ENCODE data around the gene PDX1.

The PDX1 gene

DNA sequence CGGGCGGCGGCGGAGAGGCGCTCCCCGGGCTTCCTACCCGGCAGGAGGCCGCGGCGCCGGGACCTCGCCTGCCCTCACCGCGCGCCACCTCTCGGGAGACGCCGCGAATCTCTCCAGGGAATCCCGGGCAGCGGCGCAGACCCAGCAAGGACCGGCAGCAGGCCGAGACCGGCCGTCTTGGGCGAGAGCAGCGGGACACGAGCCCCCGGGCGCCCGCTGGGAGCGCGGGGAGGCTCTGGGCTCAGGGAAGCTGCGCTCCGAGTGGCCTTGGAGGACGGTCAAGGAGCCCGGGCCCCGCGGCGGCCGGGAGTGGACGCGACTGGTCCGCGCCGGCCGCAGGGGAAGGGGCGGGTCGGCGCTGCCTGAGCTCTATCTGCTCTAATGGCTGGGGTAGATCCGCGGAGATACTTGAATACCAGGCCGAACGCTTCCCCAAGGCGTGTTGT is 34.6 kb downstream of the PDX1 start:
- in situ Hi-C loops (cut with HindIII; ENCODE audit: low sequenced_read_pairs): loop anchor here (25.0 kb wide), 2 partner anchors 117 to 542 kb away; partner anchors contain the start of gene GTF3A

DNA sequence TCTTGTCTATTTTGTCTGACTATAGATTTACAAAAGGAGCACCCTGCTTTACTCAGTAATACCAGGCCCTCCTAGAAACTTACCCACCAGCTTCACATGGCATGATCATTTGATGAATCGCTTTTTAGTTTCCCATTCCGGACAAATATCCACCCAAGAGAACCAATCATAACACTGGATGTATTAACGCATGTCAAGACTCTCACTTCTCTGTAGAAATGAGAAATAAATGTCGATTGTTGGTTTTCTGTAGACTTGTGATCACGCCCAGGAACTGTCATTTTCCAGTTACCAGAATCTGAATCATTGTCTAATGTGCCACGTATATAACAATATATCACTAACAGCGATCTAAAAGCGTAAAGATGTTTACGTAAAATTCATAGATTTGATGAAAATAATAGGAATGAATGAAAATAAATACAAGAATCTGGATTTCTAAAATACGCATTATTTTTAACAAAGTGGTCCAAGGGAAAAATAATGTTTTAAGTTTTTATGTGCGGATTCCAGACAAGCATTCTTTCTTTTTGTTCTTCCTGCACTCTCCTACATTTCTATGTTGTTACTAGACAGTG is 35.3 kb downstream of the PDX1 start:
- in situ Hi-C loops (cut with HindIII; ENCODE audit: low sequenced_read_pairs): loop anchor here (25.0 kb wide), 2 partner anchors 118 to 543 kb away; partner anchors contain the start of gene GTF3A

DNA sequence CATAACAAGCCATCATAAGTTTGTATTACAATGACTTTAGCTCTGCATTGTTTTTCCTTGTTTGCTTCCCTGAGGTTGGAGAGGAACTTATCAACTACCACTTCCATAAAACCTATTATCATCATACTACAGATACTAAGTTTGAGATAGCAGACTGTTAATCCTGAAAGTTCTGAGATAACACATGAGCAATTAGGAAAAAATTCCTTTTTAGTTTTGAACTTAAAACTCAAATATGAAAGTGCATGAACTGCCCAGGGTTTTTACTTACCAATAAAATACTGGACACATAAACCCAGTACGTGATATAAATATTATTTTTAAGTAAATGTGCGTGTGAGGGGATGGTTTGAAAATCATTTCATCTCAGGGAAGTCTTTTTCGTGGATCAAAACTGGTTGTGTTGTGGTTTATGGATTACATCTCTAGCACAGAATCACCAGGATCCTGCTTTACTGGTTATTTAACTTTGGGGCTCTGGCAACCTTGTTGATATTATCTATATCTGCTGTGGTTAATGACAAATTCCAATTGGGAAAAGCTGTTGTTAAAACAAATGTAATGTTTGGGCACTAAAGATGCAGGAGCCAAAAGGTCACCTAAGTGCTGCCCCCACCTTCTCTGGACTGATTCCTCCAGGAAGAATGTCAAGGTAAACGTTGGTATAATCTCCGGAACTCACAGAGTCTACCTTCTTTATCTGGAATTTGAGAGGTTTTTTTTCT is 36.9 kb downstream of the PDX1 start:
- in situ Hi-C loops (cut with HindIII; ENCODE audit: low sequenced_read_pairs): loop anchor here (25.0 kb wide), 2 partner anchors 119 to 544 kb away; partner anchors contain the start of gene GTF3A

DNA sequence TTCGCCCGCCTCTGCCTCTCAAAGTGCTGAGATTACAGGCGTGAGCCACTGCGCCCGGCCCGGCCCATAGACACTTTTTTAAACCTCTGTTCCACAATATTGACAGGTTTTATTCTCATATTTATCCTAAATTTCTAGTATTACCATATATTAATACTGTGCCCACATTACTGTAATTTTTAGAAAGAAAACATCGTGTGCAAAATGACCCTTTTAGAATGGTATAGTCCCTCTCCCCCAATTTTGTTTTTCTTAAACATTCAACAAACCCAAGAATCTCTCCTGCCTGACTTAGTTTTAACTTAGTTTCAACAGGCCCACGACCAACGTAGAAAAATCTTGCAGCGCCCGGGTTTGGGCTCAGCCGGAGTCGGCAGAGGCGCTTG is 40.2 kb downstream of the PDX1 start:
- in situ Hi-C loops (cut with HindIII; ENCODE audit: low sequenced_read_pairs): loop anchor here (25.0 kb wide), 2 partner anchors 123 to 548 kb away; partner anchors contain the start of gene GTF3A

DNA sequence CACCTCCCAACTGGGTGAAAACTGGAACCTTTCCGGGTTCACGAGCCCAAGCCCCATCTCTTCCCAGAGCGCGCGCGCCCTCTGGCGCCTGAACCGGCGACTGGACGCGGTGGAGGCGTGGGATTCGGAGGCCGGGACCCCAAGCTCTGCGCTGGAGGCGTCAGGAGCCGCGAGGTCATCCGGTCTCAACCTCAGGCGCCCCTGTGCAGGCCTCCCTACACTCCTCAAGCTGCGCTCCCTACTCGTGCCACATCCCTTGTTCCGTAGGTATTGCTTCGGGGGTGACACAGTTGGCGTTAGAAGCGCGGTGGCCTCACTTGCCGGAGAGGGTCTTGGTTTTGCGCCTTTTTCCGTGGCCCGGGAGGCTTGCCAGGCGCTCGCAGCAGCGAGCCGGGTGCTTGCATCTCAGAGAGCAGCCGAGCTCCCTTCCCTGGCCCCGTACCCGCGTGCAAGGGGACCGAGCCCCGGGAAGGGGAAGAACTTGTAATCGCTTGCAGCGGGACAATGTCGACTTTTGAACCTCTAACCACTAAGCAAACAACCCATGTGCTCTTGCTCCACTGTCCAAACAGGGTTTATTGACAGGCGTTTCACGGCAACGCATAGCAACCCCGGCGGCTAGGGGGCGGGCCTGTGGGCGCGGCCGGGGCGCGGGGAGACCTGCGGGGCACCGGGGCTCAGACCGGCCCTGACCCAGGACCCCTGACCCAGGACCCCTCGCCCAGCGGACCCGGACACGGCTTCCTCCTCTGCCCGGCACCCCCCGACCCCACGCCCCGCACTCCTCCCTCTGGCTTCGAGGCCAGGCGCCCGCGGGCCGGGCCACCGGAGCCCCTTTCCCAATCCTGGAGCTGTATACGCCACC is 40.8 kb downstream of the PDX1 start:
- in situ Hi-C loops (cut with HindIII; ENCODE audit: low sequenced_read_pairs): loop anchor here (25.0 kb wide), 2 partner anchors 123 to 548 kb away; partner anchors contain the start of gene GTF3A

DNA sequence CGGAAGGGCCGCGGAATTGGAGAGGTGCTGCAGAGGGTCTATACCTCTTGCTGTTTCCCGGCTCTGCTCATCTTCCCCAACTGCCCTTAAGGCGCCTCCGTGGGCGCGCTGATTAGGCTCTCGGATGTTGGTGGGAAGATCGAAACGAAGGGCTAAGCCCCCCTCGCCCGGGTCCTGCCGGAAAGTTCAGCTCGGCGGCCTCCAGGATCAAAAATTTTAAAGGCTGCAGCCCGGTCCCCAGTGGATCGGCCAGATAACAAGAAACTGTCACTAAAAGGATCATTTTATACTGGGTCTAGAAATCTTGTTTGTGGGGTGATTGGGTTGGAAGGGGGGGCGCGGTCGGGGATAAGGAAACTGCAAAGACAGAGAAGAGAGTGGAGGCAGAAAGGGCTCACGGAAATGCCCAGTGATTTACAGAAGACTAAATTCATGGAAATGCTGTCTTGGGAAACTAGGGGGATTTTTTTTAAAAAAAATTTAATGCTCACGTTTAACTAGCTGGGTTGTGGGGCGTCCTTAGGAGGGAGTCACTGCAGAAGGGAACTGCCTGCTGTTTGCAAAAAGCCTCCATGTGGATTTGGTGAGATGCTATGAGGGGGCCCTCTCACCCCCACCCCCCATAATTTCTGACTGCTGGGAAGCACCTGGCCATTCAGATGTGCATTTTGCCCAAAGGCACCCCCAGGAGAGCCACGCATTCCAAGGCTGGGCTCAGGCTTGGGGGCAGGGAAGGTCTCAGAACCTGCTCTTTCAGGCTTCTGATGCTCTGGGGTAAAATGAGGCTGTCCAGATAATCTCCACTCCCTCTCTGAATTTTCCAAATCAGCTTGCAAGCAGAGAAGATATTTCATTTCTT is 41.7 kb downstream of the PDX1 start:
- in situ Hi-C loops (cut with HindIII; ENCODE audit: low sequenced_read_pairs): loop anchor here (25.0 kb wide), 2 partner anchors 124 to 549 kb away; partner anchors contain the start of gene GTF3A

DNA sequence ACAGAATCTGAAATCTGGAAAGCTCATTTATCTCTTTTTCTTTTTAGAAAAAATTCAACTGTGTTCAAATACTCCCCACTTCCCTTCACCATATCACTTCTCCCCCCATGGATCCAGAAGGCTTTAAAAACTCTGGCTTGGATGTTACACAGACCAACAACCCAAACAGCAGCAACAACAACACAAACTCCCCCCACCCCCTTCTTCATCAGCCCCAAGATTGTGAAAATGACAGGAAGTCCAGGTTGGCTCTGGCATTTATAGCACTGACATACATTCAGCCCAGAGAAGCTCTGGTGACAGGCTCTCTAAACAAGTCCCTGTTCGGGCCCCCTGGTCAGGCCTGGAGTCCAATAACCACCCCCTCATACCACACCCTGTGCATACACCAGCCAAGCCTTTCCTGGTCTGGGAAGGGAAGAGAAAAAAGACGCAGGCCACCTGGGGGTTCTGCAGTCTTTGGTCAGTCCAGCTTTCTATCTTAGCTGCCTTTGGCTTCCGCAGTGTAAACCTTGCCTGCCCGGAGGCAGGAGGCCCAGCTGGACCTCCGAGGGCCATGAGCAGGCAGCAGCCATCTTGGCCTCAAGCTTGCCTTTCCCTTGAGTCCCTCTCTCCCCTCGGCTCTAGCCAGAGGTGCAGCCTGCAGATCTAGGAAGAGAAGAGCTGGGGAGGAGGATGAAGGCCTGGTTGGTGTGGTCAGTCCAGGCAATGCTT is 42.5 kb downstream of the PDX1 start:
- in situ Hi-C loops (cut with HindIII; ENCODE audit: low sequenced_read_pairs): loop anchor here (25.0 kb wide), 2 partner anchors 125 to 550 kb away; partner anchors contain the start of gene GTF3A

DNA sequence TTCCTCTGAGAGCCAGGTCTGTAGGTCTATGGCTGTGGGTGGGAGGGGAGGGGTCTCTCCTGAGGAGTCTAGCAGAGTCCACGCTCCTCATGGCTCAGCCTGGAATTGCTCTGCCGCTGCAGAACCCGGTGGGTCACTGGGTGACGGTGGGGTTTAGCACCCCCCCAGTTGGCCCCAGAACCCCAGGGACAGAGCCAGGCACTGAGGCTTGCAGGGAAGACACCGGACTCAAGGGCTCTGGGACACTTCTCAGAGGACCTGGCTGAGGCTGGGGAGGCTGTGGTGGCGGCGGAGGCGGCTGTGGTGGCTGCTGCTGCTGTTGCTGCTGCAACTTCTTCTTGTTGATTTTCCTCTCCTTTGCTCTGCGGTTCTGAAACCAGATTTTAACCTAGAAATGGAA is 43.2 kb downstream of the PDX1 start:
- in situ Hi-C loops (cut with HindIII; ENCODE audit: low sequenced_read_pairs): loop anchor here (25.0 kb wide), 2 partner anchors 126 to 551 kb away; partner anchors contain the start of gene GTF3A

DNA sequence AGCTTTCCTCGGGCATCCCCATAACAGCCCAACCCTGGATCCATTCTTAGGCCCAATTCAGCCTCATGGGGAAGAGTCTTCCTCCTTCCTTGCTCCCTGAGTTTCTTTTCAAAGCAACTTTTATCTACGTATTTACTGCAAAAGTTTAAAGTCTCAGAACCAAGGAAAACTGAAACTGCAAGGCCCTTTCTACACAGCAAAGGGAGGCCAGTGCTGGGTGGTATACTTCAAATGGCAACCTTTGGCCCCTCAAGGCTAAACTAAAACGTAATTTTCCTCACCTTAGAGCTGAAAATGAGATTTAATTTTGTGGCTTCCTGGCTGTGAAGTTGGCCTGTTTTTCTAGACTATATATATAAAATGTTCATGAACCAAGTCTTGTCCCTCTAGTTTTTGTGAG is 43.7 kb downstream of the PDX1 start:
- in situ Hi-C loops (cut with HindIII; ENCODE audit: low sequenced_read_pairs): loop anchor here (25.0 kb wide), 2 partner anchors 126 to 551 kb away; partner anchors contain the start of gene GTF3A

DNA sequence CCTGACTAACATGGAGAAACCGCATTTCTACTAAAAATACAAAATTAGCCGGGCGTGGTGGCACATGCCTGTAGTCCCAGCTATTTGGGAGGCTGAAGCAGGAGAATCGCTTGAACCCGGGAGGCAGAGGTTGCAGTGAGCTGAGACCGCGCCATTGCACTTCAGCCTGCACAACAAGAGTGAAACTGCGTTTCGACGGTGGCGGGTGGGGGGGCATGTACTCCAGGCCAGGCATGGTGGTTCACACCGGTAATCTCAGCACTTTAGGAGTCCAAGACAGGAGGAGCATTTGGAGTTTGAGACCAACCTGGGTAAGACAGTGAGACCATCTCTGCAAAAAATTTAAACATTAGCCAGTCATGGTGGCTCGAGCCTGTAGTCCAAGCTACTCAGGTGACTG is 44.4 kb downstream of the PDX1 start:
- in situ Hi-C loops (cut with HindIII; ENCODE audit: low sequenced_read_pairs): loop anchor here (25.0 kb wide), 2 partner anchors 127 to 552 kb away; partner anchors contain the start of gene GTF3A

DNA sequence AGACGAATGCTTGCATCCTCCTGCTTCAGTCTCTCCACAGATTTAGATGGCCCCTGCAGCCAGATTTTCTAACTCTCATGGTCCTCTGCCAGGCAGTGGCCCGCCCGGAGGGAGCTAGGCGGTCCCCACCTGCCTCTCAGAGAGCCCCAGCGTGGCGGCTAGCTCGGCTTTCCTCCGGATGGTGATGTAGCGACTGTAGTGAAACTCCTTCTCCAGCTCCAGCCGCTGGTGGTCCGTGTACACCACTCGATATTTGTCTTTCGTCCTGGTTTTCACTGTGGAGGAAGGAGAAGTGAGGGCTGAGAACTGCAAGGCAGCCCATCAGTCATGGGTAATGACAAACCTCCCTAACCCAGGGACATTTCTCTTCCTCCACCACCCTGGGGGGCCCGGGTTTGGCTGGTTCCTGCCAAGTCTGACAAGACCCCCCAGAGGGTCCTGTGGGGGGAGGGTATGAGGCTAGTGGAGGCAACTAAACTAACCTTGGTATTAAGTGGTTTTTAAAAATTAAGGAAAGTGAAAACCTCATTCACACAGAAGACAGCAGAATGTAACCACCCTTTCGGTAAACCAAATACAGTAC is 45.0 kb downstream of the PDX1 start:
- in situ Hi-C loops (cut with HindIII; ENCODE audit: low sequenced_read_pairs): loop anchor here (25.0 kb wide), 2 partner anchors 128 to 553 kb away; partner anchors contain the start of gene GTF3A

DNA sequence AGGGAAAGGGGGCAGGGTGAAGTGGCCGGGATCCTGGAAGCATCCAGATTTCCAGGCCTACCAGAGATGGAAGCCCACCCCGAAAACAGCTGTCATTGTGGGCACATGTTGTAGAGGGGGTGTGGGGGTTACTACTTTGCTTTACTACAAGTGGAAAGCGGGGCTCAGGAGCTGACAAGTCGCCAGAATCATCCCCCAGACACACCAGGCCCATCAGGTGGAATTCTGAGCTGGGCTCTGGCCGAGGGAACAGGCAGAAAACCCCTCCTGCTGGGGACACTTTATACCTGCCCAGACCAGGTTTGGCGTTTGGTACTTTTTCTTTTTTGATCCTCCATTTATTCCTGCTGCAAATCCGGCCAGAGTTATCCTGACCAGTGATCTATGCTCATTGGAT is 45.5 kb downstream of the PDX1 start:
- in situ Hi-C loops (cut with HindIII; ENCODE audit: low sequenced_read_pairs): loop anchor here (25.0 kb wide), 2 partner anchors 128 to 553 kb away; partner anchors contain the start of gene GTF3A

DNA sequence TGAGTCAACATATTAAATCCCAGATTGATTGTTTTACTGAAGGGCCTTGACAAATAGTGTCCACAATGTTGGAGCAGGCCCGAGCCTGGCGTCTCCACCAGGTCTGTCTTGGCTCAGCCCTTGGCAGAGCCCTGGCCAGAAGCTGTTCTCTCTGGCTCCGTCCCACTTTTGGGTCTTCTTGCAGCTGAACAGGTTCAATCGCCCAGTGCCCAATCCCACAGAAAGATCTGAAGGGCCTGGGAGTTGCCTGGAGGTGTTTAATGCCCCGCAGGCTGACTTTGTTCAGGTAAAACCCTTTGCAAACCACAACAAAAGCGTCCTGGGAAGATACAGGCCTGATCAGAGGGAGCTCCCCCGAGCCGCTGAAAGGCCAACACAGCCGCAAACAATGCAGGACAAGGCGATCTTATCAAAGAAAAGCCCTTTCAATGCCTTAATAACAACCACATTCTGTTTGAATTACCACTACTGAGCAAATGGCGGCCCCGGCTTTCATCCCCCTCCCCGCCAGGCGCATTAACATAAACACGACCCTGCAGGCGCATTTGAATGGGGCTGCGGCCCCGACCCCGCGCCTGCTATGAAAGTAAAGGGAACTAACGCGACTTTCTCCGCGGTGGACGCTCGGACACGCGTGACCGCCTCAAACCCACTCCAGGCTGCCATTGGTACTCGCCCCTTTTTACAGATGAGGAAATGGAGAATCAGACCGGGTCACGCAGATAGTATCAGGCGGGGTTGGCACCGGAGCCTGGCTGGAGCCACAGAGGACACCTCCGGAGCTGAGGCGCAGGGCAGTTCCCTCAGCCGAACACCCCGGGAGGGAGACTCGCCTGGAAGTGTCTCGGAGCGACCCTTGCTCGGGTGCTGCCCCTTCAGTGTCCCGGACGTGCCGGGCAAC is 46.2 kb downstream of the PDX1 start:
- in situ Hi-C loops (cut with HindIII; ENCODE audit: low sequenced_read_pairs): loop anchor here (25.0 kb wide), 2 partner anchors 129 to 554 kb away; partner anchors contain the start of gene GTF3A

DNA sequence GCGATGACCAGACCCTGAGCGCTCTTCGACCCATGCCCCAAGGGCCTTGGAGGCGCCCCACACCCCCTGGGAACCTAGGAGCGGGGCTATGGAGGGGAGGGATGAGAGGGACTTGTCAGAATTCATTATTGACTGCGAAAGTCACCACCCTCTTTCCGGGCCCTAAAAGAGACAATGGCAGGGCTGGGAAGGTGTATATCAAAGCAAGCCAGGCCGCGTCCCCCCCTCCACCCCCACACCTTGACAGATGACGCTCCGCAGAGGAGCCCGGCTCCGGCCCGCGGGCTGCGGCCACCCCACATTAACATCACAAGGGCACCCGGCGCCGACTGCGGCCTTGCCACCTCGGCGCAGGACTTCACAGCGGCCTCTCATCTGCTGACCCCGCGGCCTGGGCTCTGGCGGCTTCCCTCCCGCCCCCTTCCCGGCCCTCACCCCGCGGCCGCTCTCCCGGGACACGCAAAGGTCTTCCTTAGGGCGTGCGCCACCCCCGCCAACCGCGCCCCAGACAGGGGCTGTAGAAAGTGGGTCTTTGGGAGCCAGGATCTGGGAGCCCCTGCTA is 46.9 kb downstream of the PDX1 start:
- in situ Hi-C loops (cut with HindIII; ENCODE audit: low sequenced_read_pairs): loop anchor here (25.0 kb wide), 2 partner anchors 129 to 554 kb away; partner anchors contain the start of gene GTF3A

DNA sequence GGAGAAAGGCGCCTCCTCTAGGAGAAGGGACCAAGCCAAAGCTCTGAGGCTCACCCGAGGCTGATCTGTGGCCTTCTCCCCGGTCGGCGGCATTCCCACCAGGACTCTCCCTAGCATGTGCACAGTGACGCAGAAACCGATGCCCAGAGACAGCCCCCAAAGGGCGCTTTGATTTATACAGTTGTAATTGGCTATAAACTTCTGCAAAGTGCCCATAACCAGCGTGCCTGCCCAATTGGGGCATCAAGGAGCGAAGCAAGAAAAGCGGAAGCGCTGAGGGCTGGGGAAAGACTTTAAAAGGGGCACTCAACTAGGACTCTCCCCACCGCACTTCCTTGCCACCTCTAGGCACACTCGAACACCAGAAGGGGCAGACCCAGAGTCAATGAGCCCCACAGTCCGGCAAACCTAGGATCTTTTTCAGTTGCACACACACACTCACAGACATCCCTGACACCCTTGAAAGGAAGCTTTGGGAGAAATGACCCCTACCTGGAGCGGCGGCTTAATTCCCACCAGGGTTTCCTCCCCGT is 47.5 kb downstream of the PDX1 start:
- in situ Hi-C loops (cut with HindIII; ENCODE audit: low sequenced_read_pairs): loop anchor here (25.0 kb wide), 2 partner anchors 130 to 555 kb away; partner anchors contain the start of gene GTF3A

DNA sequence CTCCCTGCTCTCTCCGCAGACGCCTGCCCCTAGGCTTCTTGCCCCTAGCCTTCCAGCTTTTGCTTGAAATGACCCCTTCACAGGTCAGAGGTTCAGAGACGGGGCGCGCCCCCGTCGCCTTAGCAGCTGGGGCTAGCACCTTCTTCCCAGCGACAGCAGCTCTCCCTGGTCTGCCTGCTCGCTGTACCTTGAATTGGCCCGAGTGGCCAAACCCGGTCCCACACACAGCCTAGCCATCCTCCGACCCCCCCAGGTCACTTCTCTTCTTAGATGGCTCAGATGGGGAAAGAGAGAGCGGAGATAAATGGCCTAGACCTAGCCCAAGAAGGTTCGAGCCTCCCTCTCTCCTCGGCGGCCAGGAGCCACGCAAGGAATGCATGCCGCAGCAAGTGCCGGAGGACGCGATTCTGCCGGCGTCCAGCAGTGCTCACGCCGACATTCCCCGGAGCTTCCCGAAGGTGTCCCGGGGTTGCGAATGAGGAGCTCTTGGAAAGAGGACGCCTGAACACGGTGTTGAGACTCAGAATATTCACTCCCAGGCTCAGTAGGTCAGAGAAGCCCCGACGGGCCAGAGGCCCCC is 48.0 kb downstream of the PDX1 start:
- in situ Hi-C loops (cut with HindIII; ENCODE audit: low sequenced_read_pairs): loop anchor here (25.0 kb wide), 2 partner anchors 131 to 556 kb away; partner anchors contain the start of gene GTF3A
